BE2C (cell line): ENCODE data around the gene FAM168B.

ENCODE experiments used
- DNase-seq: peaks from one replicate; pipeline ENCODE4 v3.0.0-alpha.2; 2020
- H3K27me3 ChIP-seq: fragments of 250-450 bp; sonication (Bioruptor Pico); 2 replicates; pipeline ENCODE4 v1.5.1; 2020; ENCODE audit warnings: mild to moderate bottlenecking
- H3K36me3 ChIP-seq: fragments of 250-450 bp; sonication (Bioruptor Pico); 2 replicates; pipeline ENCODE4 v1.5.1; 2020; ENCODE audit warnings: mild to moderate bottlenecking
- H3K4me1 ChIP-seq: fragments of 250-450 bp; sonication (Bioruptor Pico); 2 replicates; pipeline ENCODE4 v1.5.1; 2020
- H3K4me3 ChIP-seq: 2 replicates; pipeline ENCODE4 v1.5.1; 2011; ENCODE audit warnings: low read depth, low read length
- H3K9me3 ChIP-seq: fragments of 250-450 bp; sonication (Bioruptor Pico); 2 replicates; pipeline ENCODE4 v1.5.1; 2020
- TF ChIP-seq, protein P1 (sequence below): IDR thresholded peaks from 2 replicates; pipeline ENCODE4 v1.5.1; 2012; ENCODE audit warnings: mild to moderate bottlenecking, low read depth, low read length

Gene FAM168B

DNA sequence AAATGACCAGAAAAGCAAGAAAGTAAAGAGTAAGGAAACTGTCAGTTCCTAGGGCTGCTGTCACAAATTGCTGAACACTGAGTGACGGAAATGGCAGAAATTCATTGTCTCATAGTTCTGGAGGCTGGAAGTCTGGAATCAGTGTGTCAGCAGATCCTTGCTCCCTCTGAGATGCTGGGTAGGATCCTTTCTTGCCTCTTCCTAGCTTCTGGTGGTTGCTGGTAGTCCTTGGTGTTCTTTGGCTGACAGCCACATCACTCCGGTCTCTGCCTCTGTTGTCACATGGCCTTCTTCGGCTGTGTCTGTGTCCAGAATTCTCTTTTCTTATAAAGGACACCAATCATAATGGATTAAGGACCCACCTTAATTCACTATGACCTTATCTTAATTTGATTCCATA, 33.8 kb upstream of the FAM168B start:
- Histone ChIP-seq H3K4me3 (no peak overlapping the region), H3K27me3 (no peaks in the 10 kb centered on the region), H3K9me3 (no peaks in the 10 kb centered on the region), H3K4me1 (no peaks in the 10 kb centered on the region), H3K36me3 (no peaks in the 10 kb centered on the region; the same call in none of the 2 replicates)
- TF ChIP-seq, protein P1, sequence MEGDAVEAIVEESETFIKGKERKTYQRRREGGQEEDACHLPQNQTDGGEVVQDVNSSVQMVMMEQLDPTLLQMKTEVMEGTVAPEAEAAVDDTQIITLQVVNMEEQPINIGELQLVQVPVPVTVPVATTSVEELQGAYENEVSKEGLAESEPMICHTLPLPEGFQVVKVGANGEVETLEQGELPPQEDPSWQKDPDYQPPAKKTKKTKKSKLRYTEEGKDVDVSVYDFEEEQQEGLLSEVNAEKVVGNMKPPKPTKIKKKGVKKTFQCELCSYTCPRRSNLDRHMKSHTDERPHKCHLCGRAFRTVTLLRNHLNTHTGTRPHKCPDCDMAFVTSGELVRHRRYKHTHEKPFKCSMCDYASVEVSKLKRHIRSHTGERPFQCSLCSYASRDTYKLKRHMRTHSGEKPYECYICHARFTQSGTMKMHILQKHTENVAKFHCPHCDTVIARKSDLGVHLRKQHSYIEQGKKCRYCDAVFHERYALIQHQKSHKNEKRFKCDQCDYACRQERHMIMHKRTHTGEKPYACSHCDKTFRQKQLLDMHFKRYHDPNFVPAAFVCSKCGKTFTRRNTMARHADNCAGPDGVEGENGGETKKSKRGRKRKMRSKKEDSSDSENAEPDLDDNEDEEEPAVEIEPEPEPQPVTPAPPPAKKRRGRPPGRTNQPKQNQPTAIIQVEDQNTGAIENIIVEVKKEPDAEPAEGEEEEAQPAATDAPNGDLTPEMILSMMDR, result no peak
- no peak for DNase-seq

DNA sequence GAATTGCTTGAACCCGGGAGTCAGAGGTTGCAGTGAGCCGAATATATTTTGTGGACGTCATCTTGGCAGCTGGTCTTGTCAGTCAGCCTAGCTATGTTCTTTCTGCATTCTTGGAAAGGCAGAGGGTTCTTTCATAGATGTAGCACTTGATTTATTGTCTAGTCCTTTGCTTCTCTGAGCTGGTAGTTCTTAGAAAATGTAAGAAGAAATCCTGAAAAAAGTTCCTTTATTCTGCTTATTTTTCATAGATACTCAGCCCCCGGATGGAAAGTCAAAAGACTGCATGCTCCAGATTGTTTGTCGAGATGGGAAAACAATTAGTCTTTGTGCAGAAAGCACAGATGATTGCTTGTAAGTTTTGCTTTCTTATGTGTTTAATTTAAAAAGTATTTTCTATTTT, 33.2 kb upstream of the FAM168B start:
- H3K9me3 ChIP-seq, result no peaks in the 10 kb centered on the region
- H3K4me3 ChIP-seq, result no peak overlapping the region
- H3K36me3 ChIP-seq, result no peaks in the 10 kb centered on the region; the same call in none of the 2 replicates
- no peaks in the 10 kb centered on the region for H3K27me3 ChIP-seq
- no peak for DNase-seq
- no peaks in the 10 kb centered on the region for H3K4me1 ChIP-seq
- TF ChIP-seq, protein P1, result no peak

DNA sequence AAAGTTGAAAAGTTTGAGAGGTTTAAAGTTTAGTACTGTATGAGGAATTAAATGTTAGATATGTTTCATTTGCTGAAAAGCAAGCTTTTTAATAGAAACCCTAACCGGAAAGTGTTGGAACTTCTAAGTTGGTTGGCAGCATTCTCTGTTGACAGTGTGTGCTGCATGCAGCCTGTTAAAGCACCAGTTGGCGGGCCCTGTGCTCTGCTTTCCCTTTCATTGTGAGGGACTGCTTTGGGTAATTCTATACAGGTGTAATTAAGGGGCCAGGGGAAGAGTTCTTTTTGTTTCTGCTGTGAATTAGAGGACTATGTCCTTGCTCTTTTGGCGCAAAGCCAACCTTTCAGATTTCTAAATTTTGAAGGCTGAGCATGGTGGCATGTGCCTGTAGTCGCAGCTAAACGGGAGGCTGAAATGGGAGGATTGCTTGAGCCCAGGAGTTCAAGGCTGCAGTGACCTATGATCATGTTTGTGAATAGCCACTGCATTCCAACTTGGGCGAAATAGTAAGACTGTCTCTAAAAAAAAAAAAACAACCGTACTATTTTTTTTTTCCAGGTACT, 32.0 kb upstream of the FAM168B start:
- TF ChIP-seq, protein P1, result no peak
- no peaks in the 10 kb centered on the region for H3K9me3 ChIP-seq
- no peaks in the 10 kb centered on the region; the same call in none of the 2 replicates for H3K36me3 ChIP-seq
- H3K4me1 ChIP-seq, result no peaks in the 10 kb centered on the region
- H3K27me3 ChIP-seq, result no peaks in the 10 kb centered on the region
- no peak overlapping the region for H3K4me3 ChIP-seq
- no peak for DNase-seq

DNA sequence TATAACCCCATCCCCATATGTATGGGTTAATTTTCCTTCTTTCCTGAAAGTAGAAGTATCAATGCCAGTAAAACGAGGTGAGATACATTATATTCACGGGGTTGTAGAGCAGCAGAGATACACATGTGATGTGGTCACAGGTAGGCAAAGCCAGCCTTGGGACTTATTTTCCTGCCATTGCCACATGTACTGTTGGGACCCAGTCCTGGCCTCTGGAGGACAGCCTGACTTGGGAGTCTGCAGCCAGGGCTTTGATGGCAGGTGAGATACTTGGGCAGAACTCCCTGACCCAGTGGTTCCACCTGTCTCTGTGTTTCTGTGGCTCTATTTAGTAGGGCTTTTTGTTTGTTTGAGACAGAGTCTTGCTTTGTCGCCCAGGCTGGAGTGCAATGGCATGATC, 29.9 kb upstream of the FAM168B start:
- no peaks in the 10 kb centered on the region for H3K27me3 ChIP-seq
- no peaks in the 10 kb centered on the region for H3K9me3 ChIP-seq
- H3K4me1 ChIP-seq, result no peaks in the 10 kb centered on the region
- DNase-seq, result no peak
- H3K36me3 ChIP-seq, result no peaks in the 10 kb centered on the region
- H3K4me3 ChIP-seq, result no peak overlapping the region
- TF ChIP-seq, protein P1, result no peak

DNA sequence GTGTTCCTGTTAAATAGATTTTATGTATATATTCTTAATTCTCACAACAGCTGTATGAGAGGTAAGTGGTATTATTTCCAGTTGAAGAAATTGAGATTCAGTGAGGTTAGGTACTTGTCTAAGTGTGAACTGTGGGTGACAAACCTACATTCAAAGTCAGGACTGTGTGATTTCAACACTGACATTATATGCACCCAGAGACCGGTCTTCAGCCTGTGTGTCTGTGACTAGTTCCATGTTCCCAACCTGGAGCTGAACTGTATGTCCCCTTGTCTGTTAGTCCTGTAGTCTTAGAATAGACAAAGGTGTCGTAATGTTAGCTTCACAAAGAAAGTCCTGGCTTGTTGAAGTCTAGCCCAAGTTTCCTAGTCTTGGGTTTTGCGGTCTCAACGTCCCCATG, 29.2 kb upstream of the FAM168B start:
- Histone ChIP-seq H3K4me1 (no peaks in the 10 kb centered on the region), H3K27me3 (no peaks in the 10 kb centered on the region), H3K9me3 (no peaks in the 10 kb centered on the region), H3K36me3 (no peaks in the 10 kb centered on the region), H3K4me3 (no peak overlapping the region)
- TF ChIP-seq, protein P1, result no peak
- no peak for DNase-seq

DNA sequence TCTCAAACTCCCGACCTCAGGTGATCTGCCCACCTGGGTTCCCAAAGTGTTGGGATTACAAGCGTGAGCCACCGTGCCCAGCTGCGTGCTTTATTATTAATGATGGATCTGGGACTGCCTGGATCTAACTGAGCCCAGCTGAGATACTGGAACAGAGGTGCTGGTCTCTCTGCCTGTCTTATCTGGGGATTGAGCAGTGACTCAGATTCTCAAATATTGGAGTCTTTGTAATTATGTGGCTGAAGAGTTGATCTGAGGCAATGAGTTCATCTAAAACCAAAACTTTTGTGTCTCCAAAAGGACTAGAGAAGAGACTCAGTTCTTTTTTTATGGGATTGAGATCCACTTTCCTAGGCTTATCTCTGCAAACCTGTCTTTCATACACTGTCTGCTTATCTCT, 28.2 kb upstream of the FAM168B start:
- no peaks in the 10 kb centered on the region for H3K9me3 ChIP-seq
- no peak for DNase-seq

More for the DNA sequence above, 28.2 kb upstream of the FAM168B start:
- no peaks in the 10 kb centered on the region for H3K36me3 ChIP-seq
- H3K4me1 ChIP-seq, result no peaks in the 10 kb centered on the region
- no peak overlapping the region for H3K4me3 ChIP-seq
- TF ChIP-seq, protein P1, result no peak
- H3K27me3 ChIP-seq, result no peaks in the 10 kb centered on the region
